HG03108 (cell line): Measurements from ENCODE around the gene DLX6.

Experiments used
- ATAC-seq: cut with Tn5 transposase; IDR thresholded peaks from one replicate; pipeline ENCODE4 v1.9.1; 2021; ENCODE audit warnings: moderate library complexity; ENCODE audit not compliant: unreplicated experiment

Gene DLX6

DNA sequence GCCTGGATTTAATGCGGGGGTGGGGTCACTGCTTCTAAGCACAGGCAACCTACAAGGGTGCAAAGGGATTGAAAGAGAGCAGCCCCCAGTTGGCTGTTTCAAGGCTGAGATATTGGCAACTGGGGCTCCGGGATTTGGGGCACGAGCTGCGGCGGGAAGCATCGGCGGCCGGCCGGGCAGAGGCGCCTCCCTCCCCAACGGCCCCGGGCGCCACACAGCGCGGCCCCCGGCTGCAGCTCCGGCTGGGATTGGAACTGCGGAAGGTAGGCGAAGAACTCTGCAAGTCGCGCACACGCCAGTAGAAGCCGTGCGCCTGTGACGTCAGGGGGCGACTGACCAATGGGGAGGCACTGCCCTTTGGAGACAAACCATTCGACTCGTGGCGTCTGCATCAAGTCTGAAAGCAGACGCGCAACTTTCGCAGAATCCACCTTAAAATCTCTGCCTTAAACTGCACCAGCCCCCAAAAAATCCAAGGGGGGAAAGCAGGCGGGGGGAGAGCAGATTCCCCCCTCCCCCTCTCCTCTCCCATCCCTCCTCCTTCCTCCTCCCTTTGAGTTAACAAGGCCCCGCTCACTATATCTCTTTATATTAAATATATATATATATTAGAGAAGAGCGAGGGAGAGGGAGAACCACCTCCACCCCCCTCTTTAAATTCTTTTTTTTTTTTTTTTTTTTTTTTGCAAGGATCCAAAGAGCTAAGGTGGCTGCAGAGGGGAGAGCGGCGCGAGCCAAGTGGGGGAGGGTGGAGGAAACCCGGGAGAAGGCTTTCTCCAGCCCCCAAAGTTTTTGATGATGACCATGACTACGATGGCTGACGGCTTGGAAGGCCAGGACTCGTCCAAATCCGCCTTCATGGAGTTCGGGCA lies at the start of gene DLX6:
DLX6 (plus strand) TSS at position 371 of the 872 bp plus-strand sequence; CDS start at position 796, 425 bp downstream.
- no peak for ATAC-seq

GRCh38 chr7:96959135-96959534 lies 46.2 kb upstream of the DLX6 start:
- no peak for ATAC-seq

- no peak for ATAC-seq
Observed at GRCh38 chr7:96962221-96962885, 43.0 kb upstream of the DLX6 start.

GRCh38 chr7:96968981-96969380 lies 36.4 kb upstream of the DLX6 start:
- no peak for ATAC-seq

GRCh38 chr7:96970739-96971138 lies 34.6 kb upstream of the DLX6 start:
- no peak for ATAC-seq

DNA sequence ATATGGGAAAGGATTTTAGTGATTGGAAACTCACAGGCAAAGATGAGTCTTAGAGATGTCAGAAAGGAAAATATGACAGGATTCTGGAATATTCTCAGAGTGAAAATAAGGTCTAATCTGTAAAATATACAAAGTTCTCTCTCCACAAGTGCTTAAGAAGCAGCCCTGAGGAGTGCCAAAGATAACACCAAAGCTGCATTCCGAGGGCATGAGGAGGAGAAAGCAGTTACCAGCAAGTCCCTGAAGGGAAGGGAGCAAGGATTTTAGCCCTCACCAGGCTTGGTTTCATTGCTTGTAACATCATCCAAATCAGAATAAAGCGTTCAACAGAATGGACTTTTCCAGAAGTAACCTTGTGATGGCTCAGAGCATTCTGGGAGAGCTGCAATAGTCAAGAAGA lies 31.4 kb upstream of the DLX6 start:
- no peak for ATAC-seq

DNA sequence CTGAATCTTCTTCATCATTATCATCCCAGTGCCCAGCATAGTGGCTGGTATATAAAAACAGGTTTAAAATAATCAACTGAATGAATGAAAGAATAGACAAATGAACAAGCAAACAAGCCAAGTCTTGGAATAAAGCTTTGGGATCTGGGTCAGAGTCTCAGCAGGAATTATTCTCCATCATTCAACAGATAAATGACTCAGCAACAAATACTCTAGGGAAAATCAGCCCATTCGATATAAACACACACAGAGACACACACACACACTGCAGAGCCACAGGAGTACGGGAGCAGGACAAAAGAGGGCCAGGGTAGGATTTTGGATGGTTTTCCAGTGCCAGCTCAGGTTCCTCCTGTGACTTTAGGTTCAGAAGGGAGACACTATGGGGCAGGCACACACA lies 29.2 kb upstream of the DLX6 start:
- ATAC-seq, result no peak

GRCh38 chr7:96977445-96977844 lies 27.9 kb upstream of the DLX6 start:
- no peak for ATAC-seq

DNA sequence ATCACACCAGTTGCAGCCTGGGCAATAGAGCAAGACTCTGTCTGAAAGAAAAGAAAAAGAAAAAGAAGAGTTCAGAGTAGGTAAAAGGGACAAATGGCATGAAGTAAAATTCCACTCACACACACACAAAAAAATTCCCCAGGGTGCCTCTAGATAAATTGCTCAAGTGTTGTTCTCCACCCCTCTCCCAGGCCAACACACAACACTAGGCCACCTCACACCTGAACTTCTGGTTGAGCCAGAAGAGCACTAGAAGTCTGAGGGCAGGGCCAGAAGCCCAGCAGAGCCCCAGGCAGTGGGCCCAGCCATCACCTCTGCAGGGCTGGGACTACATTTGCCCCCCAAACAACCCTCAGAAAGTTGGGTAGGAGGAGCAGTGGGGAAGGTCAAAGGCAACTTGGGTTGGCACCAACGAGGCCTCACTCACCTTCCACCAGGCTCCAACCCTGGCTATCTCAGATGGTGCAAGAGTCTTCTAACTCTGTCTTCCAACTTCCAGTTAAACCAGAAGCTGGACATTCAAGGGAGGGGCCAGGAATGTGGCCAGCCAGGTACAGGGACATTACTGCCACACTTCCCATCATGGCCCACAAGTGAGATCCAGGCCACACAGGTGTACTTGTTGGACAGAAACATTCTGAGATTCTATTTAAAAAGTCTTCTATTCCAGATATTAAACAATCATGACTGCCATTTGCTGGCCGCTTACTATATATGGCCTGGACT lies 25.6 kb upstream of the DLX6 start:
- no peak for ATAC-seq

DNA sequence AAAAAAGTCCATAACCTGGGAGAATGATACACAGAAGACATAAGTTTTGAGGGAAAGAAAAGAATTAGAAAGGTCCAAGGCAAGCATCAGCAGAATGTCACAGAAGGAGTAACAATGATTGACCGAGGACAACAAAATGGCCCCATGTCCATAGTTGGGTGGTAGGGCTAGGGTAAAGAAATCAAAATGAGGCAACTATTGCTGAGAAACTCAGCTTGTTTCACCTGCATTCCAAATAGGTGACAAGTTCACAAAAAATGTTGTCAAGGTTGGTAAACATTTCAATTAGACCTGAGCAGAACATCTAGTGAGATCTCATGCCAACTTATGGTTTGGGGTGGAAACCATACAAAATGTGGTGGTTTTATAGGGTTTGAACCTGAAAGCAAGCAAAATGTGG lies 22.8 kb upstream of the DLX6 start:
- ATAC-seq, result no peak

GRCh38 chr7:96985992-96986391 lies 19.4 kb upstream of the DLX6 start:
- ATAC-seq, result no peak

GRCh38 chr7:96986901-96987300 lies 18.5 kb upstream of the DLX6 start:
- ATAC-seq, result no peak

- ATAC-seq, result no peak
Observed at GRCh38 chr7:96987719-96988118, 17.6 kb upstream of the DLX6 start.

DNA sequence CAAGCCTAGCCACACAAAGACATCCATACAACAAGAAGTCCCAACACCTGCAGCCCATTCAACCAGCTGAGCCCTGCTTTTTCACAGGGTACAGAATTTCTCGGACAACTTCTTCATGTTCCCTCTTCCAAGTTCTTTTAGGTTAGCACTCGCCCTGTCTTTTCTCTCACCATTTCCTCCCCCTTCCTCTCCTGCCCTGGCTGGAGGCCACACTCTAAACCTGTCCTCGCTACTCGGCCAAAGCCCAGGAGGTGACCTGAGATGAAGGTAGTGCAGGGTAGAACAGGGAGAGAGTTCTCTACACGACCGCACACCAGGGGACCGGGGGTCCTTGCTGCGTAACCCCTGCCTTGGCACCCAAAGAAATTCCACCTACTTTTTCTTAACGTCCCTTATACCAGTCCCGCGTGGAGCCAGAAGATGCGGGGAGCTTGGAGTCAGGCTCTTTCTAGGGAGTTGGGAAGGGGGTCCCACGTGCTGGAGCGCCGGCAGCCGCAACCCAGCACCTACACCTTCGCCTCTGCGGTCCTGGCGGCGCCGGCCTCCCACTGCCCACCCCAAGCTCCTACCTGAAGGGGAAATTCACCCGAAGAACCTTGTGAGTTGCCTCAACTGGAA lies 16.0 kb upstream of the DLX6 start:
- ATAC-seq, result no peak

- no peak for ATAC-seq
Observed at GRCh38 chr7:96989859-96990317, 15.5 kb upstream of the DLX6 start.

- ATAC-seq, result no peak
Observed at GRCh38 chr7:96991546-96992191, 13.7 kb upstream of the DLX6 start.

DNA sequence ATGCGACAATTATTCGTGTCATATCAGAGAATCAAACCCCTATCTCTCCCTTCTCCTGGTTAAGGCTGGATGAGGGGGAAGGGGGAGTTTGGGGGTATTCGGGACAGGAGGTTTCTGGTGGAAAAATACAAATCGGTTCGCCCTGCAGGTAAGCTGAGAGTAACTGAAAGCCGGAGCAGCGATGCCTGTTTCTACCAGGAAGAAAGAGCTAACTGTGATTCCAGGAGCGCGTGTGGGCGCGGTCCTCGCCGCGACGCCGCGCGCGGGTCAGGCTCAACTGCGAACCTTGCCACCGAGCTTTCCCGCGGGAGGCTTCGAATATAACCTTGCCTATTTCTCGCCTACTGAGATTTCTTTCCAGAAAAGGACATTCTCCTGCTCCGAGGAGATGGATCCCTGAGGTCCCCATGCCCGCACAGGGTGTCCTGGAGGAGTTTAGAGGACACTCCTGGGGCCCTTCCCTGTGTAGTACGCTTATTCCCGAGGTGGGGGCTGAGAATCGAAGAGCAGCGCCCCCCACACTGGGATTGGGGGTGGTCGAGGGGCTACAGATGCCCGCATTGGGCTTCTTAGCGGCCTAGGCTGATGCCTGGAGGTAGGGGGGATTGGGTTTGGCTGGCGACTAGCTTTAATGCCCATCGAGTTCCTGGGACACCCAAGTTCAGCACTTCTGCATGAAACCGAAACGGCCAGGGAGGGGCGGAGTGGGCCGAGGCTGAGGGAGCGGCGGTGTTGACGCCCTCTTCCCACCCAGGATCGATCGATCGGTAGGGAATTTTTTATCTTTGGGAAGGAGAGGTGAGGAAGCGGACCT lies 13.0 kb upstream of the DLX6 start:
- ATAC-seq, result no peak

- no peak for ATAC-seq
Observed at GRCh38 chr7:96993094-96993865, 12.1 kb upstream of the DLX6 start.

GRCh38 chr7:96993980-96994379 lies 11.4 kb upstream of the DLX6 start:
- no peak for ATAC-seq
